NCI-H748 (cell line): ENCODE measurements around the gene TAS2R5.
"Not testable (repeated sequence)": the region's sequence is repeated elsewhere in the genome, so short reads cannot be mapped to it uniquely, and the experiment has no call there.

ENCODE experiments used
- DNase-seq: peaks from one replicate; lab custom pipeline; 2025; ENCODE audit not compliant: unreplicated experiment; lab: John Stamatoyannopoulos, UW

TAS2R5 gene

GRCh38 chr7:141789917-141790316, at the start of gene TAS2R5:
Gene TAS2R5, plus strand, starts transcription at chr7:141790217. Its CDS starts 145 bp downstream, at chr7:141790362.
- no peak for DNase-seq

DNA sequence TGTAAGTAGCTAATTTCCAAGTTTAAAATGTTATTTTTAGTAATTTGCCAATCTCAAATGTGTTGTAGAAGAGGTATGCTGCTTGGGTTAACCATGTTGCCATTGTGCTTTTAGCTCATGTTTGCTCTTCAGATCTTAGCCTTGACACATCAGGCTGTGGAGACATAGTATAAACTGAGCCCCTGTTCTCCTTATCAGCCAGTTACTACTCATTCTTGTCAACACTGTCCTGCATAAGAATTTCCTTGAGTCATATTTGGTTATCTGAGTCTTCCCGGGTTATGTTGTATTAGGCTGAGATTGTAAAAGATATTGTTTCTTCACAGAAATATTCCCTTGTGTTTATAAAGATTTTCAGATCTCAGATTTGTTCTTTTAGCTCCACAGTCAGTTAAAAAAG, 47.8 kb upstream of the TAS2R5 start:
- no peak for DNase-seq

GRCh38 chr7:141744131-141744530, 45.9 kb upstream of the TAS2R5 start:
- DNase-seq = no peak

GRCh38 chr7:141748396-141748795, 41.6 kb upstream of the TAS2R5 start:
- DNase-seq = no peak

GRCh38 chr7:141751904-141752303, 38.1 kb upstream of the TAS2R5 start:
- peak; percentile 26 for DNase-seq

DNA sequence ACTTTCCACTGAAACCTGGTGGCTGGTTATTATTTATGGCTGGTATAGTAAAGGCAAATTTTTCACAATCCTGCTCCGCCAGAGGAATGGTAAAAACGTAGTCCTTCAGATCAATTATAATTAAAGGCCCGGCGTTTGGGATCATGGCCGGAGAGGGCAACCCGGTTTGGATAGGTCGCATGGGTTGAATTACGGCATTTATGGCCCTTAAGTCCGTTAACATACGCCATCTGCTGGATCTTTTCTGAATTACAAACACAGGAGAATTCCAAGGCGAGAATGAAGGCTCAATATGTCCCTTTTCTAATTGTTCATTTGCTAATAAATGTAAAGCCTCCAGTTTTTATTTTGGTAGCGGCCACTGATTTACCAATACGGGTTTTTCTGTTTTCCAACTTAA, 37.4 kb upstream of the TAS2R5 start:
- no peak for DNase-seq

DNA sequence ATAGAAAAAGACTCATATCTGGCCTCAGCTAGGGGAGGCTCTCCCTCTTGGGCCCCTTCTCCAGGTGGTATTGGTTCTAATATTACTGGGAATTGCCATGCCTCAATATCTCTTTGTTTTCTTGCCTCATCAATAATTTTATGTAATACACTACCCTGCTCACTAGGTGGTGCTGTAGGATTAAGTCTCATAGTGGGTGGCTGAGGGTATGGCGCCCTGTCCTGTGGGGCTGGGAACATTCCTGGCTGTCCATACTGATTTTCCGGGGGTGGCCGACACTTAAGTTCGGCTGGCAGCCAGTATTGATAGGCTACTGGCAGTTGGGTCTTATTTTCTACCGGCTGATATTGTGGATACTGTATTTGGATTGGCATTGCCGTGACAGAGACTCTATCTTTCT, 35.1 kb upstream of the TAS2R5 start:
- peak; percentile 24 for DNase-seq

GRCh38 chr7:141763797-141764196, 26.2 kb upstream of the TAS2R5 start, which contains the start of gene TAS2R3:
Gene TAS2R3, plus strand, starts transcription at chr7:141764097. Its CDS starts 62 bp downstream, at chr7:141764159.
- no peak for DNase-seq

- not testable (repeated sequence) for DNase-seq
Measured at GRCh38 chr7:141770083-141770583, 19.9 kb upstream of the TAS2R5 start.

GRCh38 chr7:141776374-141776773, 13.6 kb upstream of the TAS2R5 start, which contains the start of gene TAS2R4:
Gene TAS2R4, plus strand, starts transcription at chr7:141776674. Its CDS starts 1,815 bp downstream, at chr7:141778489.
- DNase-seq = no peak

DNA sequence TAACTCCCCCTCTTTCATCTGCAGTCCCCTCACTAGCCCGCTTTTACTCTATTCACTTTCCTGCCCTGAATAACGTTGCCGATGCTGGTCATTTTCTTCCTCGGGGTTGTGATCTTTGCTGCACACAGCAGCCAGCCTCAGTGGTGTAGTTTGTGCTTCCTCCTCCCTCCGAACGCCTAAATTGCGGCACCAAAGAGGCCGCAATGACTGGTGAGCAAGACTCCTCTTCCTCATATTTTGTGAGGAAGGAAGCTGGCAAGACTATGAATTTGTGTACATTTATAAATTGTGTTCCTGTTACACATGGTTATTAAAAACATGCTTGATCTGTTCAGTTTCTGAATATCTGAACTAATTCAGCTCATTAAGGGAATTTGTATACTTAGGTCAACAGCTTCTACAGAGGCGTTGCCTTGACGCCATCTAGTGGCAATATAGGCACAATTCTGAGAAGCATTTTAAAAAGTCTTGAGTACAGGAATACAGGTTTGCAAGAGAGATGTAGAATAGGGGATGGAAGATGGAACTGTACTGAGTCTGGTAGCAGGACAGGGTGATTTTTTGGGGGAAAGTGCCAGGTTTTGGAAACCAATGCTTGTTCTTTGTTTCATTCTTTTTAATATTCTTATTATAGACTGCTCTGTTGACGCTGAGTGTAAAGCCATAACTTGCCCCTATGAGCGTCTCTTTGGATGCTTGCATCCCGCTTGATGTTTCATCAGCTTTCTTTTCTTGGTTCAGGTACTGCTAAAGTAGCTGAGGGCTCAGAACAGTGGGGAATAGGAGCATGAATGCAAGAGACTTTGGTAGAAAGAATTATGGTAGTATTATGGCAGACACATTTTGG, 4.1 kb upstream of the TAS2R5 start:
- DNase-seq = peak; percentile 70

- DNase-seq = no peak
Measured at GRCh38 chr7:141788296-141788695, 1.7 kb upstream of the TAS2R5 start.

DNA sequence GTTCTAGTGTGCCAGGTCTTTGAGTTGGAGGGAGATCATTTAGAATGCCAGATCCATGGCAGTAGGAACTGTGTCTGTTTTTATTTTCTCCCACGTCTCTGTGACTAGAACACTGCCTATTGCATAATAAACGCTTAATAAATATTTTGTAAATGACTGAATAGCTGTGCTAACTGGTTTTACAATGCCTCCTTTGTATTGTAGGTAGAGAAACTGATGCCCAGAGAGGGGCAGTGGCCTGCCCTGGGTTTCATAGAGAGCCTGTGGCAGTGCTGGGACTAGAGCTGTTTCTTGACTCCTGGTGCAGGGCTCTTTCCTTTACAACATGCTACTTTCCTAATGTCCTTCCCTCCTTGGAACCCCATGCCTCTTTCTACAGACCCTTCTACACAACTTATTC, 2.5 kb downstream of the TAS2R5 start:
- no peak for DNase-seq

DNA sequence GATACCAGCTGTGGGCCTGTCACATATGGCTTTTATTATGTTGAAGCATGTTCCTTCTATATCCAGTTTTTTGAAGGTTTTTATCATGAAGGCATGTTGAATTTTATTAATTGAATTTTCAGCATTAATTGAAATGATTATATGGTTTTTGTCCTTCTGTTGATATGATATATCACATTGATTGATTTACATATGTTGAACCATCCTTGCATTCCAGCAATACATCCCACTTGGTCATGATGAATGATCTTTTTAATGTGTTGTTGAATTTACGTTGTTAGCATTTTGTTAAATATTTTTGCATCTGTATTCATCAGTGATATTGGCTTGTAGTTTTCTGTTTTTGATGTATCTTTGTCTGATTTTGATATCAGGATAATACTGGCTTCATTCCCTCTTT, 30.1 kb downstream of the TAS2R5 start:
- DNase-seq = no peak

- DNase-seq = not testable (repeated sequence)
Measured at GRCh38 chr7:141822432-141822831, 32.4 kb downstream of the TAS2R5 start.

DNA sequence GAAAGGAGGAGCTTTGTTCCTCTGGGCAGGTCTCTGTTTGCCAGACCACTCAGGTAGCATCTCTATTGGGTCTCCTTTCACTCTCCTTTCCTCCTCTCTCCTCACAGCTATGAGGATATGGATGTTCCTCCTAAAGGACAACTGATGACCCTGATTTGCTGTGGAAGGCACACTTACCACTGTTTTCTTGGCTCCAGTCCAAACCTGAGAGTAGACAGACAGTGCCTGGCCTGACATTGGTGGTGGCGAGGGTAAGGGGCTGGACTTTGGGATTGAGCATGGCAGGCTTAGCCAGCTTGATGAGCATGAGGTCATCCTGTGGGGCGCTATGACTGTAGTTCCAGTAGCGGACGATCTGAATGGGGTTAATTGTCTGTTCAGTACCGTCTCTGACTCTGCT, 47.7 kb downstream of the TAS2R5 start:
- peak; percentile 21 for DNase-seq

- DNase-seq = no peak
Measured at GRCh38 chr7:141838581-141838980, 48.6 kb downstream of the TAS2R5 start.

DNA sequence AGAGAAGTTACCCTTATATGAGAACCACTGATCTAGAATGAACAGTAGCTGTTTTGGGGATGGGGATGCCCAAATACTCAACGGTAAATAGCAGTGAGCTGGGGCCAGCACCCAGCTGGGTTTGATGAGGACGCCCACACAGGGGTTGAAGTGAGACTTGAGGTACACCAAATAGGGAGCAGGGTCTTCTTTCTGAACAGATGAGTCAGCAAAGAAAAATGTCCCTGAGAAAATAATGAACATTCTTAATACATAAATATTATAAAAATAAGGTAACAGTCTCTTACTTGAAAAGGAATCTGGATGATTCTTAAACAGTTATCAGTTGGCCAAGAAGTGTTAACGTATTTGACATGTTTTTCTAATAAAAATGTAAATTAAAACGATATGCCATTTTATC, 49.2 kb downstream of the TAS2R5 start:
- DNase-seq = no peak

DNA sequence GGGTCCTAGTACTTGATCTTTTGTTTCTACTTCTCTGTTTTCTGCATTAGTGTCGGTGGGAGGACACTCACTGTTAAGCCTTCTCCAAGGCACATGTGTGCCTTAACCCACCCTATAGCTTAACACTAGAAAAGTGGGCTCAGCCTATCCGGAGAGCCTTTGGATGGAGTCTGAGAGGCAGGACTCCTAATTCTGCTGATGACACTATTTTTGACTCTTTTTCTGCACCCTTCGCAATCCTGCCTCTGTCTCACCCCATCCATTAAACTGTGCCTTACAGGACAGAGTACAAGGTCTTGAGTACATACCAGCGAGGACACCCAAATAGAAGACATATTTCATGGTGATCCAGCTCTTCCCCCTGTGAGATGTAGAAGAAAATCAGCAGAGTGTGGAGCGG, 50.7 kb downstream of the TAS2R5 start:
- no peak for DNase-seq
